ENCODE results near the gene SLCO4A1. TPM values are rescaled to one million over a fixed set of nuclear protein-coding genes. Genes with fewer than 3 reads are reported as not detected.
"Not testable (repeated sequence)": the region's sequence is repeated elsewhere in the genome, so short reads cannot be mapped to it uniquely, and the experiment has no call there.

Gene SLCO4A1
- total RNA-seq, 4 donors from 2014 or later = 24.3 to 73.7 (median 40.5) TPM

DNA sequence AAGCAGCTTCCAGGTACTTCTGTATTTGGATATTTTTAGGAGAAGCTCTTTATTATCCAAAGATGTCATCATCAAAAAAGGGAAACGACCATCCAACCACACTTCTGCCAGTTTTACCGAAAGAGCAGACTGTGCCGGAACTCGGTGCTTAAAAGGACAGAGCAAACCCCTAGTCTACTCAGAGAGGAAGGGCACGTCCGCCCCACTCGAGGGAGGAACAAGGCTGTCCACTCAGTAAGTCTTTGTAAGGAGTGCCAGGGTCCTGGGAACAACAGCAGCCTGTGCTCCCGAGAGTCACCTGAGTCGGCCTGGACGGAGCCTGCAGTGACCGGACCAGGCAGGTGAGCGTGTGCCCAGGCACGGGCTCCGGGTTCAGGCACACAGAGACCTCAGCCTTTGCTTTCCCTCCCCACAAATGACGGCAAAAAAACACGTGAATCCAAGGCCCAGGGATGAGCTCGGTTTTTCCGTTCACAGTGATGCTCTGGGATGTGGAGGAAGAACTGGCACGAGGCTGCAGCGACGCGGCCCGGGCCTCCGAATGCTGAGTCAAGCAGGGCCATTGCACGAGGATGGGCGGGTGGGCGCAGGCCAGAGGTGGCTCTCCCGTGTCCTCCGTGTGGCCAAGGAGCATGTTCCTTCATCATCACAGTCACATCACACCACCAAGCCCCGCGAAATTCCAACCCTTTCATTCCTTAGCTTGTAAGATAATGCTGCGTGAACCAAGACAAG lies 17.4 kb upstream of the SLCO4A1 start:
- TF ChIP-seq EP300 (IDR thresholded peaks at IDR 0.05) (peak; percentile 16 to 61), POLR2A (IDR thresholded peaks at IDR 0.05) (peak; percentile 17 to 53)
- TF ChIP-seq, protein P1, sequence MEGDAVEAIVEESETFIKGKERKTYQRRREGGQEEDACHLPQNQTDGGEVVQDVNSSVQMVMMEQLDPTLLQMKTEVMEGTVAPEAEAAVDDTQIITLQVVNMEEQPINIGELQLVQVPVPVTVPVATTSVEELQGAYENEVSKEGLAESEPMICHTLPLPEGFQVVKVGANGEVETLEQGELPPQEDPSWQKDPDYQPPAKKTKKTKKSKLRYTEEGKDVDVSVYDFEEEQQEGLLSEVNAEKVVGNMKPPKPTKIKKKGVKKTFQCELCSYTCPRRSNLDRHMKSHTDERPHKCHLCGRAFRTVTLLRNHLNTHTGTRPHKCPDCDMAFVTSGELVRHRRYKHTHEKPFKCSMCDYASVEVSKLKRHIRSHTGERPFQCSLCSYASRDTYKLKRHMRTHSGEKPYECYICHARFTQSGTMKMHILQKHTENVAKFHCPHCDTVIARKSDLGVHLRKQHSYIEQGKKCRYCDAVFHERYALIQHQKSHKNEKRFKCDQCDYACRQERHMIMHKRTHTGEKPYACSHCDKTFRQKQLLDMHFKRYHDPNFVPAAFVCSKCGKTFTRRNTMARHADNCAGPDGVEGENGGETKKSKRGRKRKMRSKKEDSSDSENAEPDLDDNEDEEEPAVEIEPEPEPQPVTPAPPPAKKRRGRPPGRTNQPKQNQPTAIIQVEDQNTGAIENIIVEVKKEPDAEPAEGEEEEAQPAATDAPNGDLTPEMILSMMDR (IDR thresholded peaks at IDR 0.05) = no peak
- peaks cover 0 to 45% (median 25%) of the 10 kb centered on the region in 4 donors for H3K4me1 ChIP-seq
- H3K27ac ChIP-seq = peak overlapping the region; percentile 79 to 95 (median 94)
- H3K9me3 ChIP-seq = no peaks in the 10 kb centered on the region
- peaks cover 0 to 39% of the 10 kb centered on the region in 2 donors for H3K27me3 ChIP-seq
- H3K4me3 ChIP-seq = no peak overlapping the region
- 74% methylated on average over 32 of the region's 32 CpGs for WGBS, 2 donors
- no peaks in the 10 kb centered on the region for H3K36me3 ChIP-seq
- DNase-seq (ENCODE audit: low spot score in 2 of 2) = peak; percentile 54 to 68

DNA sequence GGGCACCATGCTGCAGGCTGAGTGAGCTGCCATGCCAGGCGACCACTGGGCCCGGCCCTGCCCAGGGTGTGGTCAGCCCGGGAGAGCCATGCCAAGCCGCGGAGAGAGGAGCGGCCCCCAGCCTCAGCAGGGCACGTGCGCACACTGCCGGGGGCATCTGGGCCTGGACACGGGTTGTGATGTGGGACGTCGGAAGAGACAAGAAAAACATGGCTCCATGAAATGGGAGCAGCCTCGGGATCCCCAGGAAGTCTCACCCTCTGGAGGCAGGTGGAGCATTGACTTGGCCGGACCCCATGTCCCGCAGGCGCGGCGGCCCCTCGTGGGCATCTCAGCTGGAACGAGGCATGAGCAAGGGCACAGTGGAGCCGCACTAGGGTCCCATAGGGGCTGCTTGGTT lies 16.8 kb upstream of the SLCO4A1 start:
- Histone ChIP-seq H3K36me3 (no peaks in the 10 kb centered on the region), H3K27ac (peak overlapping the region in 3 of 4 donors; percentile 11 to 95 (median 95)), H3K4me1 (peaks cover 0 to 45% (median 25%) of the 10 kb centered on the region in 4 donors), H3K9me3 (no peaks in the 10 kb centered on the region), H3K4me3 (no peak overlapping the region), H3K27me3 (peaks cover 0 to 36% of the 10 kb centered on the region in 2 donors)
- WGBS, 2 donors = 92 to 95% methylated on average over 20 to 21 of the region's 21 CpGs
- TF ChIP-seq EP300 (IDR thresholded peaks at IDR 0.05) = no peak
- TF ChIP-seq POLR2A (IDR thresholded peaks at IDR 0.05) = no peak
- TF ChIP-seq, protein P1 (IDR thresholded peaks at IDR 0.05) = no peak
- no peak for DNase-seq (ENCODE audit: low spot score in 2 of 2)

- H3K27ac ChIP-seq = peak overlapping the region in 2 of 4 donors; percentile 48 to 95
- WGBS, 2 donors = 74 to 85% methylated on average over 14 to 19 of the region's 20 CpGs
Measured at GRCh38 chr20:62625921-62626547, 16.3 kb upstream of the SLCO4A1 start.

GRCh38 chr20:62627425-62627824 lies 14.9 kb upstream of the SLCO4A1 start:
- not testable (repeated sequence) for H3K36me3 ChIP-seq; H3K9me3 ChIP-seq; DNase-seq (ENCODE audit: low spot score in 2 of 2); H3K4me3 ChIP-seq
- 100% methylated on average over 1 of the region's 1 CpG for WGBS, 2 donors
- H3K27me3 ChIP-seq = peaks cover 0 to 38% of the 10 kb centered on the region in 2 donors
- peak overlapping the region in 1 of 4 donors; percentile 26 for H3K27ac ChIP-seq
- H3K4me1 ChIP-seq = peaks cover 0 to 35% (median 23%) of the 10 kb centered on the region in 4 donors

More at GRCh38 chr20:62625921-62626547, 16.3 kb upstream of the SLCO4A1 start:
- TF ChIP-seq, protein P1 (IDR thresholded peaks at IDR 0.05) = no peak
- TF ChIP-seq POLR2A (IDR thresholded peaks at IDR 0.05) = no peak
- no peak for TF ChIP-seq EP300 (IDR thresholded peaks at IDR 0.05)
- H3K4me1 ChIP-seq = peaks cover 0 to 45% (median 25%) of the 10 kb centered on the region in 4 donors
- H3K36me3 ChIP-seq = no peaks in the 10 kb centered on the region
- no peaks in the 10 kb centered on the region for H3K9me3 ChIP-seq
- DNase-seq (ENCODE audit: low spot score in 2 of 2) = no peak
- peaks cover 0 to 37% of the 10 kb centered on the region in 2 donors for H3K27me3 ChIP-seq
- no peak overlapping the region for H3K4me3 ChIP-seq

DNA sequence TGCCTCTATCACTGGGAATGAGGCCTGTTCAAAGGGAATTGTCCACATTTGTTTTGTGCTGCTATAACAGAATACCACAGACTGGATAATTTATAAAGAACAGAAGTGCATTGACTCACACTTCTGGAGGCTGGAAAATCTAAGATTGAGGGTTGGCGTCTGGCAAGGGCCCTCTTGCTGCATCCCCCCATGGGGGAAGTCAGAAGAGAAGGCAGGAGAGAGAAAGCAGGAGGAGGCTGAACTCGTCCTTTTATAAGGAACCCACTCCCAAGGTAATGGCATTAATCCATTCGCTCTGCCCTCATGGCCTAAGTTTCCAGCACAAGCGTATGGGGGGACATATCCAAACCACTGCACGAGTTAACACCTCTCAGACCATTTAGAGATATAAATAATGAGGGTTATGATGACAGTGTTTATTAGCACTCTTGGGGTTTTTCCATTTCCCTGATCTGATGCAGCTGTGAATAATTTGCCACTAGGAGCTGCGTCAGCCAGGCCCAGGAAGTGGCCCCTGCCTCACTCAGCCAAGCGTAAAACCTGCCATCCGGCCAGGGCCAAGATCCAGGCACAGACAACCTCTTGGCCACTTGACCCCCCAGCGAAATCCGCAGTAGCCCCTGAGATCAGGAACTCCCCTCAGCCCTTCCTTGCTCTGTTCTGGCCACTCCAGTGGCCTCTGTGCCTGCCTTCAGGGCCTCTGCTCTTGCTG lies 14.2 kb upstream of the SLCO4A1 start:
- Histone ChIP-seq H3K36me3 (no peaks in the 10 kb centered on the region), H3K9me3 (no peaks in the 10 kb centered on the region), H3K4me1 (peaks cover 0 to 28% (median 17%) of the 10 kb centered on the region in 4 donors), H3K27me3 (peaks cover 0 to 40% of the 10 kb centered on the region in 2 donors), H3K27ac (peak overlapping the region in 1 of 4 donors; percentile 45), H3K4me3 (no peak overlapping the region)
- 59 to 63% methylated on average over 10 of the region's 10 CpGs for WGBS, 2 donors
- TF ChIP-seq POLR2A (IDR thresholded peaks at IDR 0.05) = no peak
- TF ChIP-seq, protein P1 (IDR thresholded peaks at IDR 0.05) = no peak
- no peak for TF ChIP-seq EP300 (IDR thresholded peaks at IDR 0.05)
- no peak for DNase-seq (ENCODE audit: low spot score in 2 of 2)
